Mucosa of descending colon (tissue), 3 donors: ENCODE results near the gene CAPN15. TPM values are rescaled to one million over a fixed set of nuclear protein-coding genes. Genes with fewer than 3 reads are reported as not detected.
A peak's percentile ranks its signal among the peaks of the same experiment; 100 is the strongest.

ENCODE experiments used
- ATAC-seq: fragments of 200-7000 bp; cut with Tn5 transposase; one replicate; pipeline ENCODE4 v1.9.1; 2020; ENCODE audit warnings: mild to moderate bottlenecking, moderate library complexity
- DNase-seq, 3 donors: peaks; one replicate each; pipeline ENCODE4 v3.0.0-alpha.2; 2020
- H3K36me3 ChIP-seq: fragments of 200-600 bp; one replicate; pipeline ENCODE4 v1.8.0; 2021; ENCODE audit warnings: low read depth, mild to moderate bottlenecking
- H3K4me1 ChIP-seq: fragments of 200-600 bp; one replicate; pipeline ENCODE4 v1.8.0; 2021; ENCODE audit warnings: low read depth, mild to moderate bottlenecking
- H3K4me3 ChIP-seq: fragments of 200-600 bp; one replicate; pipeline ENCODE4 v1.8.0; 2021; ENCODE audit warnings: mild to moderate bottlenecking
- H3K9me3 ChIP-seq: fragments of 200-600 bp; one replicate; pipeline ENCODE4 v1.8.0; 2021; ENCODE audit warnings: mild to moderate bottlenecking
- intact Hi-C, 2 donors: fragments of 100-400 bp; cut with DNase I in 1 of 2; cut with micrococcal nuclease in 1 of 2; formaldehyde crosslinking; loops; one replicate each; pipeline versions ENCODE4 v1.11.0 to v1.11.1; 2022; cut with DNase I, micrococcal nuclease
- total RNA-seq, 3 donors: library from RNA; stranded (reverse); fragmentation: NEBNext Ultra II Directional in 2 of 3; extraction: Animal tissue kit (Norgen Biotek cat#: 25700) in 2 of 3; gene quantifications; one replicate each; pipeline versions ENCODE4 v1.2.1 to v1.2.4, GENCODE V29; 2021 to 2023
- TF ChIP-seq, protein P1 (sequence below): fragments of 200-600 bp; IDR thresholded peaks from one replicate; pipeline ENCODE4 v1.8.0; 2022; ENCODE audit warnings: antibody characterized with exemption, mild to moderate bottlenecking
- donor health status: DM: no; HTN: no; CAD: no; lungs with moderate emphysema.
- donor health status: DM: no; HTN: no; CAD: no.
- donor health status: DM: no; HTN: yes; CAD: no.

Gene CAPN15
- total RNA-seq, 3 donors from 2014 or later: 73.5 to 110 (median 109) TPM

DNA sequence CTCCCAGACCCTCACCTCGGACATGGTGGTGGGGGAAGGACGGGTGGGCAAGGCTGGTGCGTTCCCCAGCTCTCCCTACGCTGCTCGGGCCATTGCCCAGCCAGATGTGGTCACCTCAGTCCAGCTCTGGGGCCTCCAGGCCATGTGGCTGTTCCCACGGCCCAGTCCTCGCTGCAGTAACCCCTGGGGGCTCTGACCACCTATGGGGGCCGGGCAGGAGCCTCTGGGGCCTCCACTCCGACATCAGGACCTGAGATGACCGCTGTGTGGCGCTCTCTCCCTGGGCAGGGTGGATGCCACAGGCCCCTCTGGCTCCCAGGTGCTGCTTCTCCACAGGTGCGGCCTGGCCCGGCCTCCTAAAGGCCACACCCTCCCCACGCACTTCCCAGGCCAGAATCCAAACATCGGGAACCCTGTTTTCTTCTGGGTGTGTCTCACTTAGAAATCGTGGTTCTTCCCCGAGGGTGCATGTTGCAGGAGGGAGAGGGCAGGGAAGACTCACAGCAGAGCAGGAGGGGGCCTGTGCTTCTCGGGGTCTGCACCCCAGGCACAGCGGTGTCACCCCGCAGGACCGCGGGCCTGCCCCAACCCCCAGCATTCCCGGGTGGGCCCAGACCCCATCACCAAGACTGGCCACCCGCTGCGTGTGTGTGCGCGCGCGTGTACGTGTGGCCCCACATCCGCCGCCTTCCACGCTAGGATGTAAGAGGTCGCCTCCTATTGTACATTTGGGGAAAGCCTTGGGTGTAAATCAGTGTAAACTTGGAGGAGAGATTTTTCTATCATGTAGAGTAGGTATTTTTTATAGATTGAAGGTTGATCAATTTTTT is 5.9 kb upstream of the CAPN15 start:
- DNase-seq: peak; percentile 77 to 86 (median 83)
- H3K4me1 ChIP-seq: peaks cover 20% of the 10 kb centered on the region
- H3K9me3 ChIP-seq: no peaks in the 10 kb centered on the region
- ATAC-seq: peak; percentile 84
- no peak overlapping the region for H3K4me3 ChIP-seq
- H3K36me3 ChIP-seq: no peaks in the 10 kb centered on the region
- intact Hi-C loops: no loop called here
- TF ChIP-seq, protein P1, sequence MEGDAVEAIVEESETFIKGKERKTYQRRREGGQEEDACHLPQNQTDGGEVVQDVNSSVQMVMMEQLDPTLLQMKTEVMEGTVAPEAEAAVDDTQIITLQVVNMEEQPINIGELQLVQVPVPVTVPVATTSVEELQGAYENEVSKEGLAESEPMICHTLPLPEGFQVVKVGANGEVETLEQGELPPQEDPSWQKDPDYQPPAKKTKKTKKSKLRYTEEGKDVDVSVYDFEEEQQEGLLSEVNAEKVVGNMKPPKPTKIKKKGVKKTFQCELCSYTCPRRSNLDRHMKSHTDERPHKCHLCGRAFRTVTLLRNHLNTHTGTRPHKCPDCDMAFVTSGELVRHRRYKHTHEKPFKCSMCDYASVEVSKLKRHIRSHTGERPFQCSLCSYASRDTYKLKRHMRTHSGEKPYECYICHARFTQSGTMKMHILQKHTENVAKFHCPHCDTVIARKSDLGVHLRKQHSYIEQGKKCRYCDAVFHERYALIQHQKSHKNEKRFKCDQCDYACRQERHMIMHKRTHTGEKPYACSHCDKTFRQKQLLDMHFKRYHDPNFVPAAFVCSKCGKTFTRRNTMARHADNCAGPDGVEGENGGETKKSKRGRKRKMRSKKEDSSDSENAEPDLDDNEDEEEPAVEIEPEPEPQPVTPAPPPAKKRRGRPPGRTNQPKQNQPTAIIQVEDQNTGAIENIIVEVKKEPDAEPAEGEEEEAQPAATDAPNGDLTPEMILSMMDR: no peak

- intact Hi-C loops: no loop called here
- TF ChIP-seq, protein P1: no peak
- ATAC-seq (no peak), DNase-seq (peak; percentile 36 to 58 (median 45))
- Histone ChIP-seq H3K36me3 (no peaks in the 10 kb centered on the region), H3K9me3 (no peaks in the 10 kb centered on the region), H3K4me3 (no peak overlapping the region), H3K4me1 (peaks cover 20% of the 10 kb centered on the region)
Observed at GRCh38 chr16:522320-523096, 5.0 kb upstream of the CAPN15 start.

GRCh38 chr16:523097-523741 is 4.3 kb upstream of the CAPN15 start:
- no peak for ATAC-seq
- Histone ChIP-seq H3K4me1 (peaks cover 20% of the 10 kb centered on the region), H3K36me3 (no peaks in the 10 kb centered on the region), H3K4me3 (no peak overlapping the region), H3K9me3 (no peaks in the 10 kb centered on the region)
- TF ChIP-seq, protein P1: no peak
- peak in 1 of 3 donors; percentile 46 for DNase-seq
- intact Hi-C loops: no loop called here

DNA sequence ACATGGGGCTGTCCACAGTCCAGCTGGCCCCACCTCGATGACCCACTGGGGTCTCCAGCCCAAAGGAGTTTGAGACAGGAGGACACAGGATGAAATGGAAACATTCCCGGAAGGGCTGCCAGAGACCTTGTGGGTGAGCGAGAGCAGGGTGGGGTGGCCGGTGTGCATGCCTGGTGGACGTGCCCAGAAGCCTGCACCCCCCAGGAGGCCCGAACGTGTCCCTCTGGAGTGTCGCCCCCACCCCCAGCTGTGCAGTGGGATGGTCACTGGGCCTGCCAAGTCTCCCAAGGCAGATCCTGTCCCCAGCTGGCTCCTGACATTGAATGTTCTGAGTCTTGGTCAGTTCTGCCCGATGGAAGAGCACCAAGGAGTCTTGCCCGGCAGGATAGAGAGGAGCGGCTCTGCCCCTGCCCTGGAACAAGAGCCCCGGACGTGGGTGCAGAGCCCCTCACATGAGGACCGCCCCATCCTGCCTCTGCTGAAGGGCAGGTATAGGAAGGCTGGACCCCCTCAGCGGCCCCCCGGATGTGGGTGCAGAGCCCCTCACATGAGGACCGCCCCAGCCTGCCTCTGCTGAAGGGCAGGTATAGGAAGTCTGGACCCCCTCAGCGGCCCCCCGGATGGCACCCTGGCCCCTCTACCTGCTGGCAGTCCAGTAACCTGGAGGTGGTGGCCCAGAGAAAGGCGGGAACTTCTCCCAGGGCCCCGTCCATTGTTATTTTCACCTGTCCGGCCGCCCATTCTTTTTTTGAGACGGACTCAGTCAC is 3.1 kb upstream of the CAPN15 start:
- intact Hi-C loops: no loop called here
- DNase-seq: peak in 1 of 3 donors; percentile 55
- no peaks in the 10 kb centered on the region for H3K9me3 ChIP-seq
- no peak for ATAC-seq
- TF ChIP-seq, protein P1: no peak
- H3K36me3 ChIP-seq: no peaks in the 10 kb centered on the region
- H3K4me1 ChIP-seq: peaks cover 26% of the 10 kb centered on the region
- no peak overlapping the region for H3K4me3 ChIP-seq

- DNase-seq (no peak), ATAC-seq (no peak)
- no peak overlapping the region for H3K4me3 ChIP-seq
- TF ChIP-seq, protein P1: no peak
- no peaks in the 10 kb centered on the region for H3K36me3 ChIP-seq
- intact Hi-C loops: no loop called here
- peaks cover 33% of the 10 kb centered on the region for H3K4me1 ChIP-seq
- no peaks in the 10 kb centered on the region for H3K9me3 ChIP-seq
Observed at GRCh38 chr16:525123-525519, 2.4 kb upstream of the CAPN15 start.
